Subcutaneous abdominal adipose tissue (tissue), 5 donors: ENCODE measurements around the gene MT1X.

Source experiments
- H3K27ac ChIP-seq: one replicate; pipeline ENCODE4 v1.7.0; 2013; ENCODE audit warnings: low read depth, mild to moderate bottlenecking, inconsistent platforms, low read length, moderate library complexity
- H3K27me3 ChIP-seq, 5 donors: one replicate each; pipeline ENCODE4 v1.7.0; 2013; ENCODE audit warnings: low read length in 5 of 5, inconsistent platforms in 1 of 5; ENCODE audit not compliant: control insufficient read depth in 5 of 5, insufficient read depth in 4 of 5
- H3K36me3 ChIP-seq, 5 donors: one replicate each; pipeline ENCODE4 v1.7.0; 2013; ENCODE audit warnings: low read length in 5 of 5; ENCODE audit not compliant: control insufficient read depth in 5 of 5, insufficient read depth in 5 of 5
- H3K4me1 ChIP-seq, 5 donors: one replicate each; pipeline ENCODE4 v1.7.0; 2013; ENCODE audit warnings: low read length in 5 of 5, mild to moderate bottlenecking in 3 of 5, moderate library complexity in 1 of 5; ENCODE audit not compliant: control insufficient read depth in 5 of 5, insufficient read depth in 5 of 5
- H3K4me3 ChIP-seq, 5 donors: one replicate each; pipeline ENCODE4 v1.7.0; 2013; ENCODE audit warnings: low read length in 5 of 5, low read depth in 1 of 5
- H3K9ac ChIP-seq, 5 donors: one replicate each; pipeline ENCODE4 v1.7.0; 2013; ENCODE audit warnings: low read length in 5 of 5, mild to moderate bottlenecking in 4 of 5, moderate library complexity in 3 of 5
- H3K9me3 ChIP-seq, 5 donors: one replicate each; pipeline ENCODE4 v1.7.0; 2013; ENCODE audit warnings: low read length in 5 of 5; ENCODE audit not compliant: control insufficient read depth in 5 of 5
- donor health status: healthy.
- donor health status: healthy.
- donor health status: healthy.
- donor health status: healthy.
- donor health status: healthy.

MT1X gene

GRCh38 chr16:56689171-56689570, 6.9 kb downstream of the MT1X start:
- no peaks in the 10 kb centered on the region for H3K27me3 ChIP-seq
- H3K4me3 ChIP-seq: no peak overlapping the region
- H3K36me3 ChIP-seq: no peaks in the 10 kb centered on the region
- no peak overlapping the region for H3K27ac ChIP-seq
- peaks cover 2 to 18% (median 9%) of the 10 kb centered on the region in 5 donors for H3K4me1 ChIP-seq
- peaks cover 0 to 18% (median 6%) of the 10 kb centered on the region in 5 donors for H3K9me3 ChIP-seq
- no peak overlapping the region for H3K9ac ChIP-seq

GRCh38 chr16:56690420-56691122, 8.3 kb downstream of the MT1X start:
- H3K27me3 ChIP-seq: no peaks in the 10 kb centered on the region
- no peak overlapping the region for H3K27ac ChIP-seq
- no peaks in the 10 kb centered on the region for H3K36me3 ChIP-seq
- no peak overlapping the region for H3K4me3 ChIP-seq
- H3K4me1 ChIP-seq: peaks cover 0 to 4% (median 0%) of the 10 kb centered on the region in 5 donors
- H3K9me3 ChIP-seq: peaks cover 0 to 18% (median 6%) of the 10 kb centered on the region in 5 donors
- no peak overlapping the region for H3K9ac ChIP-seq

- Histone ChIP-seq H3K27me3 (no peaks in the 10 kb centered on the region), H3K9me3 (peaks cover 0 to 8% (median 2%) of the 10 kb centered on the region in 5 donors), H3K36me3 (no peaks in the 10 kb centered on the region), H3K9ac (no peak overlapping the region), H3K4me1 (no peaks in the 10 kb centered on the region), H3K4me3 (no peak overlapping the region), H3K27ac (no peak overlapping the region)
These were observed 9.6 kb downstream of the MT1X start for GRCh38 chr16:56691885-56692284.

- H3K27me3 ChIP-seq: no peaks in the 10 kb centered on the region
- no peaks in the 10 kb centered on the region for H3K4me1 ChIP-seq
- peaks cover 0 to 6% (median 0%) of the 10 kb centered on the region in 5 donors for H3K9me3 ChIP-seq
- no peak overlapping the region for H3K9ac ChIP-seq
- H3K36me3 ChIP-seq: no peaks in the 10 kb centered on the region
- H3K4me3 ChIP-seq: no peak overlapping the region
- no peak overlapping the region for H3K27ac ChIP-seq
These were observed 13.0 kb downstream of the MT1X start for GRCh38 chr16:56695246-56695645.

- Histone ChIP-seq H3K9me3 (peaks cover 0 to 6% (median 0%) of the 10 kb centered on the region in 5 donors), H3K9ac (no peak overlapping the region), H3K4me3 (no peak overlapping the region), H3K36me3 (no peaks in the 10 kb centered on the region), H3K27ac (no peak overlapping the region), H3K27me3 (no peaks in the 10 kb centered on the region), H3K4me1 (peaks cover 0 to 8% (median 0%) of the 10 kb centered on the region in 5 donors)
These were observed 15.3 kb downstream of the MT1X start for GRCh38 chr16:56697456-56698155.

GRCh38 chr16:56700195-56700594, 17.9 kb downstream of the MT1X start:
- H3K27me3 ChIP-seq: no peaks in the 10 kb centered on the region
- peaks cover 0 to 6% (median 0%) of the 10 kb centered on the region in 5 donors for H3K9me3 ChIP-seq
- H3K4me3 ChIP-seq: no peak overlapping the region
- H3K36me3 ChIP-seq: no peaks in the 10 kb centered on the region
- H3K4me1 ChIP-seq: peaks cover 0 to 8% (median 0%) of the 10 kb centered on the region in 5 donors
- H3K27ac ChIP-seq: no peak overlapping the region
- no peak overlapping the region for H3K9ac ChIP-seq

- Histone ChIP-seq H3K27ac (no peak overlapping the region), H3K27me3 (no peaks in the 10 kb centered on the region), H3K4me1 (peaks cover 0 to 8% (median 0%) of the 10 kb centered on the region in 5 donors), H3K9ac (no peak overlapping the region), H3K4me3 (no peak overlapping the region), H3K9me3 (peaks cover 0 to 6% (median 0%) of the 10 kb centered on the region in 5 donors), H3K36me3 (no peaks in the 10 kb centered on the region)
These were observed 18.4 kb downstream of the MT1X start for GRCh38 chr16:56700631-56701030.

GRCh38 chr16:56701534-56701933, 19.3 kb downstream of the MT1X start:
- Histone ChIP-seq H3K27me3 (no peaks in the 10 kb centered on the region), H3K27ac (no peak overlapping the region), H3K4me3 (no peak overlapping the region), H3K9ac (no peak overlapping the region), H3K9me3 (peaks cover 0 to 6% (median 0%) of the 10 kb centered on the region in 5 donors), H3K36me3 (no peaks in the 10 kb centered on the region), H3K4me1 (peaks cover 0 to 8% (median 0%) of the 10 kb centered on the region in 5 donors)

- peaks cover 0 to 8% (median 0%) of the 10 kb centered on the region in 5 donors for H3K4me1 ChIP-seq
These were observed 20.6 kb downstream of the MT1X start for GRCh38 chr16:56702836-56703235.

More at GRCh38 chr16:56702836-56703235, 20.6 kb downstream of the MT1X start:
- Histone ChIP-seq H3K36me3 (no peaks in the 10 kb centered on the region), H3K27me3 (no peaks in the 10 kb centered on the region), H3K4me3 (no peak overlapping the region), H3K9ac (no peak overlapping the region), H3K27ac (no peak overlapping the region), H3K9me3 (peaks cover 0 to under 1% (median 0%) of the 10 kb centered on the region in 5 donors)
